Measurements from ENCODE around the gene TEX52. TPM values are rescaled to one million over a fixed set of nuclear protein-coding genes. Genes with fewer than 3 reads are reported as not detected.

Gene TEX52
- total and polyA plus RNA-seq, 5 donors from 2014 or later, result not detected

- Mint-ChIP-seq H3K4me1 (peaks cover 0 to 12% (median 7%) of the 10 kb centered on the region in 4 donors), H3K9me3 (no peaks in the 10 kb centered on the region), H3K4me3 (no peak within 1 kb of the TSS), H3K27me3 (no peaks in the 10 kb centered on the region), H3K27ac (peak within 1 kb of the TSS in 2 of 3 donors; percentile 64 to 81), H3K36me3 (peaks cover 25% of the 10 kb centered on the region)
- peaks cover 17% of the 10 kb centered on the region for H3K36me3 ChIP-seq (ENCODE audit: control insufficient read depth, insufficient read depth, low read length)
- H3K27me3 ChIP-seq (ENCODE audit: control insufficient read depth, insufficient read depth, low read length), result no peaks in the 10 kb centered on the region
- ATAC-seq (ENCODE audit: low read depth in 2 of 2), result no peak
- H3K27ac ChIP-seq (ENCODE audit: insufficient read depth, low read length, poor library complexity, severe bottlenecking), result no peak within 1 kb of the TSS
- no peaks in the 10 kb centered on the region for H3K4me1 ChIP-seq (ENCODE audit: control insufficient read depth, insufficient read depth, low read length, poor library complexity, severe bottlenecking)
- no peak for DNase-seq
- no peak within 1 kb of the TSS for H3K4me3 ChIP-seq (ENCODE audit: low read depth, low read length)
- H3K9me3 ChIP-seq (ENCODE audit: control insufficient read depth in 2 of 2, low read length in 2 of 2), result no peaks in the 10 kb centered on the region
Measured at GRCh38 chr12:2834581-2835491, 22.0 kb downstream of the TEX52 start, which contains the start of gene NRIP2. Gene NRIP2 (minus strand): TSS chr12:2835035. CDS start chr12:2834983, 52 bp downstream.

DNA sequence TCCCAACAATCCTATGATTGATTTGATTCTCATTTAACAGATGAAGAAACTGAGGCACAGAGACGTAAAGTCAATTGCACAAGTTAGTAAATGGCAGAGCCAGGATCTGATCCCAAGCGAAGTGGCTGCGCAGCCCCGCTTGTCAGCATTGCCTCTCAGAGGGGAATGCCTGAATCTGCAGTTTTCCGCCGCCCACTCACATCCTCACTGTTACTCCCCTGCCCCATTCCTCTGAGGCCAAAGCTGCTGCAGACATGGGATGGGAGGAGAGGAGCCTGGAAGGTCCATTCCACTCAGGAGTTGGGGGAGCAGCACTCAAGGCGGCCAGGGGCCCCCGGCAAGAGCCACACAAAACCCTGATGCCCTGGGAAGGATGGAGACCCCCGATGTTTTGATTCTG, 23.0 kb downstream of the TEX52 start:
- Histone ChIP-seq H3K36me3 (ENCODE audit: control insufficient read depth, insufficient read depth, low read length) (peaks cover 8% of the 10 kb centered on the region), H3K9me3 (ENCODE audit: control insufficient read depth in 2 of 2, low read length in 2 of 2) (no peaks in the 10 kb centered on the region), H3K4me3 (ENCODE audit: low read depth, low read length) (no peak overlapping the region), H3K27ac (ENCODE audit: insufficient read depth, low read length, poor library complexity, severe bottlenecking) (no peak overlapping the region), H3K4me1 (ENCODE audit: control insufficient read depth, insufficient read depth, low read length, poor library complexity, severe bottlenecking) (no peaks in the 10 kb centered on the region), H3K27me3 (ENCODE audit: control insufficient read depth, insufficient read depth, low read length) (no peaks in the 10 kb centered on the region)
- Mint-ChIP-seq H3K36me3 (peaks cover 21% of the 10 kb centered on the region), H3K4me3 (no peak overlapping the region), H3K4me1 (peaks cover 4 to 12% (median 7%) of the 10 kb centered on the region in 4 donors), H3K27me3 (no peaks in the 10 kb centered on the region), H3K9me3 (no peaks in the 10 kb centered on the region), H3K27ac (peak overlapping the region in 1 of 3 donors; percentile 9)
- no peak for DNase-seq
- no peak for ATAC-seq (ENCODE audit: low read depth in 2 of 2)

GRCh38 chr12:2833327-2833726, 23.5 kb downstream of the TEX52 start:
- ATAC-seq (ENCODE audit: low read depth in 2 of 2), result no peak
- Histone ChIP-seq H3K9me3 (ENCODE audit: control insufficient read depth in 2 of 2, low read length in 2 of 2) (no peaks in the 10 kb centered on the region), H3K27ac (ENCODE audit: insufficient read depth, low read length, poor library complexity, severe bottlenecking) (no peak overlapping the region), H3K27me3 (ENCODE audit: control insufficient read depth, insufficient read depth, low read length) (no peaks in the 10 kb centered on the region), H3K4me3 (ENCODE audit: low read depth, low read length) (no peak overlapping the region), H3K36me3 (ENCODE audit: control insufficient read depth, insufficient read depth, low read length) (peaks cover 8% of the 10 kb centered on the region), H3K4me1 (ENCODE audit: control insufficient read depth, insufficient read depth, low read length, poor library complexity, severe bottlenecking) (no peaks in the 10 kb centered on the region)
- H3K27me3 Mint-ChIP-seq, result no peaks in the 10 kb centered on the region
- H3K9me3 Mint-ChIP-seq, result no peaks in the 10 kb centered on the region
- no peak for DNase-seq
- peaks cover 23% of the 10 kb centered on the region for H3K36me3 Mint-ChIP-seq
- H3K4me3 Mint-ChIP-seq, result no peak overlapping the region
- H3K27ac Mint-ChIP-seq, result no peak overlapping the region
- H3K4me1 Mint-ChIP-seq, result peaks cover 5 to 12% (median 7%) of the 10 kb centered on the region in 4 donors

DNA sequence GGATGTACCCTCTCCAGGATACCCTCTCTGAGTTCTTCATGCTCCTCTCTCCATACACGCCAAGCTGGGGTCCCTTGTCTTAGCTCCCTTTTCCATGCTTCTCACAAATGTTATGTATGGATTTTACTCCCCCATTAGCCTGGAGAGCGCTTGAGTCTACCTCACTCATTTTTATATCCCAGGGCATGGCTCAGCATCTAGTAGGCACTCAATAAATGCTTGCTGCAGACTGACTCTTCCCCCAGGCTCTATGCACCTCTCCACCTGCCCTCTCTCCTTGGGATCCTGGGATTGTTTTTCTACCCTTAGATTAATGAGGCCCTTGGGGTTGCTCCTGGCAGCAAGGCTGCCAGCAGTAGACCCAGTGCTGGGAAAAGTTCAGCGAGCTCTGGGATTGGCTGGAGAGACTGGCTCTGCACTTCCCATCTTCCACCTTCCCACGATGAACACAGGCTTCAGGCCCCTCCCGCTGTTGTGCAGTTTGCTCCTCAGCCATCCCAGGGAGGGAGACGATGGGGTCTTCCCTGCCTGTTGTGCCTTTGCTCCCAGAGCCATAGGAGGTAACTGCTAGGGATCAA, 24.2 kb downstream of the TEX52 start:
- Mint-ChIP-seq H3K9me3 (no peaks in the 10 kb centered on the region), H3K27ac (peak overlapping the region in 2 of 3 donors; percentile 43 to 66)

DNA sequence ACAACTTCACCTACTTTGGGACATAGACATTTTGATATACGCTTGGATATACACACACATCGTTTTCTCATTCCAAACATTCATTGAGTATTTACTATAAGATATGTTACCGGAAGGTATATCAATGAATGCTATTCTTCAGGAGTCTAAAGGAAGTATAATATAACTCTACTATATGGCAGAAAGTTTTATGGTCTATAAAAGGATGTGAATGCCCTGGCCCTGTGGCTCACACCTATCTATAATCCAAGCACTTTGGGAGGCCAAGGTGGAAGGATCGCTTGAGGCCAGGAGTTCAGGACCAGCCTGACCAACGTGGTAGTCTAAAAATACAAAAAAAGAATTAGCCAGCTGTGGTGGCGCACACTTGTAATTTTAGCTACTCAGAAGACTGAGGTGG, 27.6 kb downstream of the TEX52 start:
- H3K9me3 Mint-ChIP-seq, result no peaks in the 10 kb centered on the region
- H3K4me1 ChIP-seq (ENCODE audit: control insufficient read depth, insufficient read depth, low read length, poor library complexity, severe bottlenecking), result no peaks in the 10 kb centered on the region
- no peak overlapping the region for H3K27ac Mint-ChIP-seq
- no peak overlapping the region for H3K27ac ChIP-seq (ENCODE audit: insufficient read depth, low read length, poor library complexity, severe bottlenecking)
- H3K27me3 ChIP-seq (ENCODE audit: control insufficient read depth, insufficient read depth, low read length), result no peaks in the 10 kb centered on the region
- peaks cover 45% of the 10 kb centered on the region for H3K36me3 Mint-ChIP-seq
- H3K27me3 Mint-ChIP-seq, result no peaks in the 10 kb centered on the region
- no peak overlapping the region for H3K4me3 ChIP-seq (ENCODE audit: low read depth, low read length)
- H3K4me1 Mint-ChIP-seq, result peaks cover 0 to 10% (median 3%) of the 10 kb centered on the region in 4 donors
- peaks cover 45% of the 10 kb centered on the region for H3K36me3 ChIP-seq (ENCODE audit: control insufficient read depth, insufficient read depth, low read length)
- no peak for DNase-seq
- H3K9me3 ChIP-seq (ENCODE audit: control insufficient read depth in 2 of 2, low read length in 2 of 2), result no peaks in the 10 kb centered on the region
- no peak overlapping the region for H3K4me3 Mint-ChIP-seq
- no peak for ATAC-seq (ENCODE audit: low read depth in 2 of 2)

More for the DNA sequence above, 24.2 kb downstream of the TEX52 start:
- Histone ChIP-seq H3K4me3 (ENCODE audit: low read depth, low read length) (no peak overlapping the region), H3K4me1 (ENCODE audit: control insufficient read depth, insufficient read depth, low read length, poor library complexity, severe bottlenecking) (no peaks in the 10 kb centered on the region), H3K27ac (ENCODE audit: insufficient read depth, low read length, poor library complexity, severe bottlenecking) (no peak overlapping the region), H3K9me3 (ENCODE audit: control insufficient read depth in 2 of 2, low read length in 2 of 2) (no peaks in the 10 kb centered on the region), H3K36me3 (ENCODE audit: control insufficient read depth, insufficient read depth, low read length) (peaks cover 12% of the 10 kb centered on the region), H3K27me3 (ENCODE audit: control insufficient read depth, insufficient read depth, low read length) (no peaks in the 10 kb centered on the region)
- H3K4me3 Mint-ChIP-seq, result no peak overlapping the region
- H3K36me3 Mint-ChIP-seq, result peaks cover 27% of the 10 kb centered on the region
- ATAC-seq (ENCODE audit: low read depth in 2 of 2) (no peak), DNase-seq (no peak)
- H3K4me1 Mint-ChIP-seq, result peaks cover 5 to 12% (median 7%) of the 10 kb centered on the region in 4 donors
- H3K27me3 Mint-ChIP-seq, result no peaks in the 10 kb centered on the region

- Mint-ChIP-seq H3K4me1 (peaks cover 0 to 12% (median 3%) of the 10 kb centered on the region in 4 donors), H3K27ac (peak overlapping the region in 1 of 3 donors; percentile 41), H3K36me3 (peaks cover 61% of the 10 kb centered on the region), H3K27me3 (no peaks in the 10 kb centered on the region), H3K9me3 (no peaks in the 10 kb centered on the region), H3K4me3 (no peak overlapping the region)
- Histone ChIP-seq H3K27ac (ENCODE audit: insufficient read depth, low read length, poor library complexity, severe bottlenecking) (no peak overlapping the region), H3K36me3 (ENCODE audit: control insufficient read depth, insufficient read depth, low read length) (peaks cover 68% of the 10 kb centered on the region), H3K4me1 (ENCODE audit: control insufficient read depth, insufficient read depth, low read length, poor library complexity, severe bottlenecking) (no peaks in the 10 kb centered on the region), H3K4me3 (ENCODE audit: low read depth, low read length) (no peak overlapping the region), H3K9me3 (ENCODE audit: control insufficient read depth in 2 of 2, low read length in 2 of 2) (no peaks in the 10 kb centered on the region), H3K27me3 (ENCODE audit: control insufficient read depth, insufficient read depth, low read length) (no peaks in the 10 kb centered on the region)
- DNase-seq, result no peak
- no peak for ATAC-seq (ENCODE audit: low read depth in 2 of 2)
Measured at GRCh38 chr12:2826721-2827515, 29.9 kb downstream of the TEX52 start.

GRCh38 chr12:2826036-2826435, 30.8 kb downstream of the TEX52 start:
- Histone ChIP-seq H3K4me1 (ENCODE audit: control insufficient read depth, insufficient read depth, low read length, poor library complexity, severe bottlenecking) (no peaks in the 10 kb centered on the region), H3K36me3 (ENCODE audit: control insufficient read depth, insufficient read depth, low read length) (peaks cover 74% of the 10 kb centered on the region), H3K4me3 (ENCODE audit: low read depth, low read length) (no peak overlapping the region), H3K27me3 (ENCODE audit: control insufficient read depth, insufficient read depth, low read length) (no peaks in the 10 kb centered on the region), H3K27ac (ENCODE audit: insufficient read depth, low read length, poor library complexity, severe bottlenecking) (no peak overlapping the region), H3K9me3 (ENCODE audit: control insufficient read depth in 2 of 2, low read length in 2 of 2) (no peaks in the 10 kb centered on the region)
- no peak for DNase-seq
- Mint-ChIP-seq H3K4me1 (peaks cover 0 to 8% (median 3%) of the 10 kb centered on the region in 4 donors), H3K27ac (peak overlapping the region in 1 of 3 donors; percentile 41), H3K27me3 (no peaks in the 10 kb centered on the region), H3K36me3 (peaks cover 60% of the 10 kb centered on the region), H3K9me3 (no peaks in the 10 kb centered on the region), H3K4me3 (no peak overlapping the region)
- ATAC-seq (ENCODE audit: low read depth in 2 of 2), result no peak

All from CD4-positive, CD25-positive, alpha-beta regulatory T cell (primary cell).